ENCODE results near the gene PFDN2.

DNA sequence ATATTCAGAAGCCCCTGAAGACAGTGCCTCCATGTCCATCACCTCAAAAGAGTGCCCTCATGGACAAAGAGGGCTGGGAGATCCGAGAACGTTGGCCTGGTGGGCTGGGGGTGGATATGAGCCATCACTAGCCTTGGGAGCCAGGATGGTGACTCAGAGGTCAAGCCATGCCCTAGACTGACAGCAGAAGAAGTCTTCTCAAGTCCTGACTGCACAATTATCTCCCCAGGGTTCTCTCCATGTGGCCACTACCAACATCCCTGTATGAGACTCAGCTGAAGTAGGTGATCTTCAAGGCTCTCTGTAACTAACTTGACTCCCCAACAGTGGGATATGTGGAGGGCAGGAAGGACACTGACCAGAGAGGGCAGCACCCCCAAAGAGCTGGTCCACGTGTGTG lies 64.9 kb downstream of the PFDN2 start:
- TF ChIP-seq, protein P1, sequence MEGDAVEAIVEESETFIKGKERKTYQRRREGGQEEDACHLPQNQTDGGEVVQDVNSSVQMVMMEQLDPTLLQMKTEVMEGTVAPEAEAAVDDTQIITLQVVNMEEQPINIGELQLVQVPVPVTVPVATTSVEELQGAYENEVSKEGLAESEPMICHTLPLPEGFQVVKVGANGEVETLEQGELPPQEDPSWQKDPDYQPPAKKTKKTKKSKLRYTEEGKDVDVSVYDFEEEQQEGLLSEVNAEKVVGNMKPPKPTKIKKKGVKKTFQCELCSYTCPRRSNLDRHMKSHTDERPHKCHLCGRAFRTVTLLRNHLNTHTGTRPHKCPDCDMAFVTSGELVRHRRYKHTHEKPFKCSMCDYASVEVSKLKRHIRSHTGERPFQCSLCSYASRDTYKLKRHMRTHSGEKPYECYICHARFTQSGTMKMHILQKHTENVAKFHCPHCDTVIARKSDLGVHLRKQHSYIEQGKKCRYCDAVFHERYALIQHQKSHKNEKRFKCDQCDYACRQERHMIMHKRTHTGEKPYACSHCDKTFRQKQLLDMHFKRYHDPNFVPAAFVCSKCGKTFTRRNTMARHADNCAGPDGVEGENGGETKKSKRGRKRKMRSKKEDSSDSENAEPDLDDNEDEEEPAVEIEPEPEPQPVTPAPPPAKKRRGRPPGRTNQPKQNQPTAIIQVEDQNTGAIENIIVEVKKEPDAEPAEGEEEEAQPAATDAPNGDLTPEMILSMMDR (IDR thresholded peaks at IDR 0.05), result no peak
- TF ChIP-seq POLR2A (IDR thresholded peaks at IDR 0.05), result no peak

All from thyroid gland (tissue), 4 donors.